ENCODE data around the gene SOCS6.

SOCS6 gene

GRCh38 chr18:70271742-70272141, 17.1 kb upstream of the SOCS6 start:
- Histone ChIP-seq H3K27ac (no peak overlapping the region), H3K27me3 (no peaks in the 10 kb centered on the region), H3K36me3 (no peaks in the 10 kb centered on the region), H3K9me3 (peaks cover 0 to 22% (median 2%) of the 10 kb centered on the region in 3 donors), H3K4me3 (no peak overlapping the region), H3K4me1 (no peaks in the 10 kb centered on the region)
- intact Hi-C loops (cut with DNase I; ENCODE audit: low total_unique reads), result no loop called here
- TF ChIP-seq CTCF (IDR thresholded peaks at IDR 0.05), result no peak
- DNase-seq, result no peak

- TF ChIP-seq CTCF (IDR thresholded peaks at IDR 0.05), result no peak
- intact Hi-C loops (cut with DNase I; ENCODE audit: low total_unique reads), result no loop called here
- Histone ChIP-seq H3K9me3 (peaks cover 0 to 22% (median 2%) of the 10 kb centered on the region in 3 donors), H3K36me3 (no peaks in the 10 kb centered on the region), H3K4me3 (no peak overlapping the region), H3K27me3 (no peaks in the 10 kb centered on the region), H3K27ac (no peak overlapping the region), H3K4me1 (no peaks in the 10 kb centered on the region)
- no peak for DNase-seq
Observed at GRCh38 chr18:70273021-70273420, 15.8 kb upstream of the SOCS6 start.

- intact Hi-C loops (cut with DNase I; ENCODE audit: low total_unique reads), result no loop called here
- H3K36me3 ChIP-seq, result no peaks in the 10 kb centered on the region
- no peak overlapping the region for H3K4me3 ChIP-seq
Observed at GRCh38 chr18:70276416-70277191, 12.2 kb upstream of the SOCS6 start.

GRCh38 chr18:70279470-70279869, 9.4 kb upstream of the SOCS6 start:
- H3K9me3 ChIP-seq, result no peaks in the 10 kb centered on the region
- intact Hi-C loops (cut with DNase I; ENCODE audit: low total_unique reads), result no loop called here
- no peaks in the 10 kb centered on the region for H3K36me3 ChIP-seq
- no peaks in the 10 kb centered on the region for H3K4me1 ChIP-seq
- no peak overlapping the region for H3K27ac ChIP-seq
- DNase-seq, result no peak
- TF ChIP-seq CTCF (IDR thresholded peaks at IDR 0.05), result no peak
- H3K27me3 ChIP-seq, result no peaks in the 10 kb centered on the region
- no peak overlapping the region for H3K4me3 ChIP-seq

More at GRCh38 chr18:70276416-70277191, 12.2 kb upstream of the SOCS6 start:
- Histone ChIP-seq H3K4me1 (no peaks in the 10 kb centered on the region), H3K27ac (no peak overlapping the region), H3K9me3 (peaks cover 0 to 14% (median 2%) of the 10 kb centered on the region in 3 donors), H3K27me3 (no peaks in the 10 kb centered on the region)
- no peak for TF ChIP-seq CTCF (IDR thresholded peaks at IDR 0.05)
- DNase-seq, result no peak

GRCh38 chr18:70280007-70280925, 8.6 kb upstream of the SOCS6 start:
- no peak overlapping the region for H3K27ac ChIP-seq
- H3K9me3 ChIP-seq, result no peaks in the 10 kb centered on the region
- H3K4me1 ChIP-seq, result no peaks in the 10 kb centered on the region
- H3K4me3 ChIP-seq, result no peak overlapping the region
- intact Hi-C loops (cut with DNase I; ENCODE audit: low total_unique reads), result no loop called here
- no peak for TF ChIP-seq CTCF (IDR thresholded peaks at IDR 0.05)
- no peaks in the 10 kb centered on the region for H3K27me3 ChIP-seq
- DNase-seq, result no peak
- H3K36me3 ChIP-seq, result no peaks in the 10 kb centered on the region

All from tibial artery (tissue), 4 donors.